IMR-90 (cell line): ENCODE data around the gene RASGRP2. TPM values are rescaled to one million over a fixed set of nuclear protein-coding genes. Genes with fewer than 3 reads are reported as not detected.

Experiments used
- ATAC-seq: fragments of 200-7000 bp; cut with Tn5 transposase; 2 replicates; pipeline ENCODE4 v1.9.1; 2020; ENCODE audit warnings: low read depth, mild to moderate bottlenecking, moderate library complexity
- BruUV-seq: library from RNA; stranded (reverse); fragments of 400-500 nt; replicated peaks from 2 replicates; lab custom pipeline; 2021; lab: Mats Ljungman, UMichigan
- CTCF ChIA-PET: fragments of 300-600 bp; formaldehyde crosslinking; extraction: SDS; loops from one replicate; lab custom pipeline; 2021; ENCODE audit warnings: antibody characterized with exemption; lab: Yijun Ruan, JAX
- POLR2A ChIA-PET: fragments of 300-600 bp; sonication (Branson Sonifier 250); formaldehyde crosslinking; loops from one replicate; lab custom pipeline; 2022; ENCODE audit warnings: antibody characterized with exemption; ENCODE audit not compliant: unreplicated experiment; lab: Charles Lee
- DNase-seq: peaks from one replicate; pipeline ENCODE4 v3.0.0; 2013
- H2AFZ ChIP-seq: replicated peaks from 2 replicates; pipeline ENCODE3; 2013; ENCODE audit warnings: low read length, mild to moderate bottlenecking; ENCODE audit not compliant: poor library complexity
- H2AK5ac ChIP-seq: 2 replicates; pipeline ENCODE4 v1.6.1; 2013; ENCODE audit warnings: low read depth, low read length, inconsistent platforms
- H2AK9ac ChIP-seq: replicated peaks from 2 replicates; pipeline ENCODE3; 2013; ENCODE audit warnings: mild to moderate bottlenecking, low read depth, low read length, moderate library complexity; ENCODE audit not compliant: poor library complexity
- H2BK120ac ChIP-seq: 2 replicates; pipeline ENCODE4 v1.6.1; 2013; ENCODE audit warnings: low read depth, low read length, inconsistent platforms
- H2BK15ac ChIP-seq: 3 replicates; pipeline ENCODE4 v1.6.1; 2013; ENCODE audit warnings: low read depth, low read length, inconsistent platforms
- H2BK20ac ChIP-seq: 2 replicates; pipeline ENCODE4 v1.6.1; 2013; ENCODE audit warnings: low read depth, mild to moderate bottlenecking, inconsistent platforms, low read length, moderate library complexity
- H2BK5ac ChIP-seq: 2 replicates; pipeline ENCODE4 v1.6.1; 2013; ENCODE audit warnings: mild to moderate bottlenecking, low read depth, low read length, inconsistent platforms; ENCODE audit not compliant: poor library complexity, severe bottlenecking
- H3K14ac ChIP-seq: replicated peaks from 2 replicates; pipeline ENCODE4 v1.6.1; 2013; ENCODE audit warnings: low read depth, low read length, inconsistent platforms
- H3K18ac ChIP-seq: 2 replicates; pipeline ENCODE4 v1.6.1; 2013; ENCODE audit warnings: low read depth, low read length, control low read depth
- H3K23ac ChIP-seq: 2 replicates; pipeline ENCODE4 v1.6.1; 2013; ENCODE audit warnings: low read depth, low read length, inconsistent platforms
- H3K27ac ChIP-seq: 2 replicates; pipeline ENCODE4 v1.5.1; 2013; ENCODE audit warnings: mild to moderate bottlenecking, control low read depth, low read length; ENCODE audit not compliant: insufficient read depth
- H3K27me3 ChIP-seq: 2 replicates; pipeline ENCODE4 v1.6.1; 2013; ENCODE audit warnings: low read length; ENCODE audit not compliant: control insufficient read depth, insufficient read depth
- H3K36me3 ChIP-seq: 2 replicates; pipeline ENCODE4 v1.6.1; 2013; ENCODE audit warnings: low read length, mixed read lengths; ENCODE audit not compliant: control insufficient read depth, insufficient read depth
- H3K4ac ChIP-seq: 2 replicates; pipeline ENCODE4 v1.6.1; 2013; ENCODE audit warnings: low read depth, low read length, inconsistent platforms
- H3K4me1 ChIP-seq: 2 replicates; pipeline ENCODE4 v1.6.1; 2013; ENCODE audit warnings: low read length, mixed read lengths; ENCODE audit not compliant: control insufficient read depth, insufficient read depth
- H3K4me2 ChIP-seq: 2 replicates; pipeline ENCODE4 v1.6.1; 2013; ENCODE audit warnings: low read depth, mild to moderate bottlenecking, control low read depth, low read length, moderate library complexity
- H3K4me3 ChIP-seq: 2 replicates; pipeline ENCODE4 v1.5.1; 2013; ENCODE audit warnings: low read depth, mild to moderate bottlenecking, control low read depth, low read length, moderate library complexity; ENCODE audit not compliant: insufficient read depth
- H3K56ac ChIP-seq: 2 replicates; pipeline ENCODE4 v1.6.1; 2013; ENCODE audit warnings: low read length, inconsistent platforms; ENCODE audit not compliant: insufficient read depth; ENCODE audit errors: extremely low read depth
- H3K79me1 ChIP-seq, 2 experiments: 2 replicates each; pipeline ENCODE4 v1.6.1; 2013; ENCODE audit warnings: low read length in 2 of 2, inconsistent platforms in 1 of 2, low read depth in 1 of 2
- H3K9ac ChIP-seq: 2 replicates; pipeline ENCODE4 v1.6.1; 2013; ENCODE audit warnings: low read depth, low read length, control low read depth
- H3K9me1 ChIP-seq: 2 replicates; pipeline ENCODE4 v1.6.1; 2013; ENCODE audit warnings: low read length, inconsistent platforms; ENCODE audit not compliant: insufficient read depth
- H3K9me3 ChIP-seq: 2 replicates; pipeline ENCODE4 v1.6.1; 2013; ENCODE audit warnings: low read length; ENCODE audit not compliant: control insufficient read depth, insufficient read depth
- H4K20me1 ChIP-seq: 2 replicates; pipeline ENCODE4 v1.6.1; 2013; ENCODE audit warnings: low read length, inconsistent platforms; ENCODE audit not compliant: insufficient read depth
- H4K5ac ChIP-seq: 2 replicates; pipeline ENCODE4 v1.6.1; 2013; ENCODE audit warnings: mild to moderate bottlenecking, low read depth, low read length, control low read depth
- H4K8ac ChIP-seq, 2 experiments: 2 replicates each; pipeline ENCODE4 v1.6.1; 2013; ENCODE audit warnings: low read depth in 2 of 2, low read length in 2 of 2, control low read depth in 1 of 2, inconsistent platforms in 1 of 2
- H4K91ac ChIP-seq: 2 replicates; pipeline ENCODE4 v1.6.1; 2013; ENCODE audit warnings: low read depth, low read length, inconsistent platforms; ENCODE audit not compliant: insufficient read depth
- CTCF ChIP-seq: conservative IDR thresholded peaks from 2 replicates; pipeline ENCODE4 v1.5.1; 2012; ENCODE audit warnings: mild to moderate bottlenecking, low read depth, low read length, improper control_type of control experiment
- ELK1 ChIP-seq: fragments of 150-350 bp; IDR thresholded peaks from 2 replicates; pipeline ENCODE4 v1.6.1; 2016; ENCODE audit warnings: low read depth, mild to moderate bottlenecking, low read length, moderate library complexity, borderline replicate concordance
- FOS ChIP-seq: fragments of 150-350 bp; IDR thresholded peaks from 2 replicates; pipeline ENCODE4 v1.6.1; 2016; ENCODE audit warnings: low read depth, low read length
- MAFK ChIP-seq: IDR thresholded peaks from 2 replicates; pipeline ENCODE4 v1.6.1; 2012; ENCODE audit warnings: low read depth, low read length, improper control_type of control experiment
- MAZ ChIP-seq: IDR thresholded peaks from 2 replicates; pipeline ENCODE4 v1.6.1; 2012; ENCODE audit warnings: low read depth, mild to moderate bottlenecking, low read length, improper control_type of control experiment, moderate library complexity, borderline replicate concordance
- MXI1 ChIP-seq: IDR thresholded peaks from 2 replicates; pipeline ENCODE4 v1.6.1; 2012; ENCODE audit warnings: low read depth, mild to moderate bottlenecking, low read length, moderate library complexity, borderline replicate concordance
- NFE2L2 ChIP-seq: fragments of 150-350 bp; IDR thresholded peaks from 2 replicates; pipeline ENCODE4 v1.6.1; 2016; ENCODE audit warnings: low read depth, mild to moderate bottlenecking, low read length
- RCOR1 ChIP-seq: IDR thresholded peaks from 2 replicates; pipeline ENCODE4 v1.6.1; 2012; ENCODE audit warnings: mild to moderate bottlenecking, low read length, improper control_type of control experiment; ENCODE audit not compliant: insufficient replicate concordance
- RFX5 ChIP-seq: IDR thresholded peaks from 2 replicates; pipeline ENCODE4 v1.8.0; 2012; ENCODE audit warnings: low read depth, mild to moderate bottlenecking, low read length, moderate library complexity
- USF2 ChIP-seq: fragments of 150-350 bp; IDR thresholded peaks from 2 replicates; pipeline ENCODE4 v1.6.1; 2017; ENCODE audit warnings: mild to moderate bottlenecking, antibody characterized with exemption, low read length, low read depth
- WGBS, 2 experiments: methylation state at CpG; one replicate each; pipeline versions ENCODE4 v1.1.5 to v1.1.7; 2013; ENCODE audit warnings: missing lambda C conversion rate in 2 of 2; ENCODE audit not compliant: insufficient read length in 1 of 2; ENCODE audit errors: extremely low coverage in 2 of 2; 5-methylcytosine and 5-hydroxymethylcytosine counted together
- dilution Hi-C: fragments of 300-500 bp; cut with HindIII; formaldehyde crosslinking; loops from one replicate; pipeline ENCODE4 v1.14.3; 2018; ENCODE audit warnings: low sequenced_read_pairs; ENCODE audit not compliant: unreplicated experiment
- in situ Hi-C: fragments of 300-500 bp; cut with MboI; formaldehyde crosslinking; loops from 3 replicates; pipeline ENCODE4 v1.14.3; 2019; ENCODE audit warnings: low sequenced_read_pairs, inconsistent platforms, mixed read lengths
- intact Hi-C: fragments of 100-400 bp; cut with micrococcal nuclease; formaldehyde crosslinking; loops from 2 replicates; pipeline ENCODE4 v1.10.0; 2022
- polyA plus RNA-seq, 3 experiments: library from polyadenylated mRNA; depleted of rRNA; stranded (reverse); fragments of >200 nt; gene quantifications; 2 replicates each; pipeline ENCODE4 v1.2.3, GENCODE V29; 2012; ENCODE audit warnings: low replicate concordance in 1 of 3
- total RNA-seq: library from RNA; depleted of rRNA; stranded (reverse); fragments of >200 nt; gene quantifications from 2 replicates; pipeline ENCODE4 v1.2.3, GENCODE V29; 2012

Gene RASGRP2
- total and polyA plus RNA-seq, 2 of the 4 experiments (the other 2 are of a cell fraction), result 1.2 TPM; not detected in 1

- no peak overlapping the region for H3K4ac ChIP-seq
- 100% methylated on average over 2 of the region's 6 CpGs; no CpG with 5 or more reads in 1 of the 2 experiments for WGBS, 2 experiments
- H3K79me1 ChIP-seq, result peaks cover 47 to 87% of the 10 kb centered on the region in 2 experiments
- H2AK5ac ChIP-seq, result no peak overlapping the region
- H2BK15ac ChIP-seq, result no peak overlapping the region
- no peak overlapping the region for H3K18ac ChIP-seq
- H3K14ac ChIP-seq, result no peak overlapping the region
- dilution Hi-C loops (no loop called here), intact Hi-C loops (loop anchor here (1.0 kb wide), 1 partner anchor 9 kb away; no protein-coding TSS in a partner anchor), in situ Hi-C loops (no loop called here)
- no peak overlapping the region for H2BK20ac ChIP-seq
- no peaks in the 10 kb centered on the region for H3K27me3 ChIP-seq
- H3K9me3 ChIP-seq, result no peaks in the 10 kb centered on the region
- H3K9ac ChIP-seq, result no peak overlapping the region
- H3K4me3 ChIP-seq, result no peak overlapping the region
- H2AK9ac ChIP-seq, result no peak overlapping the region
- H2AFZ ChIP-seq, result no peak overlapping the region
- peaks cover 85% of the 10 kb centered on the region for H4K20me1 ChIP-seq
- peaks cover 91% of the 10 kb centered on the region for H3K36me3 ChIP-seq
- ChIA-PET POLR2A (no interaction called here), CTCF (no interaction called here)
- DNase-seq, result no peak
- H3K9me1 ChIP-seq, result peaks cover 4% of the 10 kb centered on the region; the same call in 1 of the 2 replicates
- H3K56ac ChIP-seq, result no peak overlapping the region
- H3K23ac ChIP-seq, result no peak overlapping the region
- no peak for ATAC-seq
- H2BK120ac ChIP-seq, result no peak overlapping the region
- no peak overlapping the region for H2BK5ac ChIP-seq
- no peak overlapping the region for H3K4me2 ChIP-seq
- H3K27ac ChIP-seq, result no peak overlapping the region
- no peak overlapping the region for H4K8ac ChIP-seq
- H4K5ac ChIP-seq, result no peak overlapping the region
- no peak overlapping the region for H4K91ac ChIP-seq
- peaks cover 10% of the 10 kb centered on the region for H3K4me1 ChIP-seq
- BruUV-seq, result no TSS peak
- TF ChIP-seq RCOR1, result no peak
- TF ChIP-seq NFE2L2, result no peak
- TF ChIP-seq CTCF, result no peak
- no peak for TF ChIP-seq ELK1
- no peak for TF ChIP-seq MAZ
- no peak for TF ChIP-seq RFX5
- no peak for TF ChIP-seq MAFK
- no peak for TF ChIP-seq USF2
- no peak for TF ChIP-seq FOS
- no peak for TF ChIP-seq MXI1
These were observed 24.4 kb upstream of the RASGRP2 start for GRCh38 chr11:64768300-64768694.
